Measurements from ENCODE around the gene BRSK1.

BRSK1 gene

GRCh38 chr19:55333870-55334269 lies 50.1 kb downstream of the BRSK1 start:
- WGBS (ENCODE audit: insufficient coverage, insufficient read length), result no CpG with 5 or more reads among the region's 11 CpGs

GRCh38 chr19:55336101-55336500 lies 52.3 kb downstream of the BRSK1 start:
- WGBS (ENCODE audit: insufficient coverage, insufficient read length), result no CpG with 5 or more reads among the region's 7 CpGs
- Histone ChIP-seq H3K4me3 (ENCODE audit: low read length) (no peak overlapping the region), H3K27me3 (ENCODE audit: control insufficient read depth, insufficient read depth, low read length) (no peaks in the 10 kb centered on the region), H3K9me3 (ENCODE audit: control insufficient read depth, insufficient read depth, low read length) (no peaks in the 10 kb centered on the region), H3K27ac (ENCODE audit: low read length) (no peak overlapping the region), H3K36me3 (ENCODE audit: control insufficient read depth, insufficient read depth, low read length) (no peaks in the 10 kb centered on the region), H3K4me1 (ENCODE audit: control insufficient read depth, insufficient read depth, low read length) (peaks cover 2% of the 10 kb centered on the region; the same call in 1 of the 2 replicates)
- DNase-seq (ENCODE audit: low read depth, low spot score), result no peak

More at GRCh38 chr19:55333870-55334269, 50.1 kb downstream of the BRSK1 start:
- Histone ChIP-seq H3K36me3 (ENCODE audit: control insufficient read depth, insufficient read depth, low read length) (no peaks in the 10 kb centered on the region), H3K4me3 (ENCODE audit: low read length) (no peak overlapping the region), H3K27ac (ENCODE audit: low read length) (no peak overlapping the region), H3K9me3 (ENCODE audit: control insufficient read depth, insufficient read depth, low read length) (no peaks in the 10 kb centered on the region), H3K4me1 (ENCODE audit: control insufficient read depth, insufficient read depth, low read length) (peaks cover 2% of the 10 kb centered on the region; the same call in 1 of the 2 replicates), H3K27me3 (ENCODE audit: control insufficient read depth, insufficient read depth, low read length) (no peaks in the 10 kb centered on the region)
- no peak for DNase-seq (ENCODE audit: low read depth, low spot score)

DNA sequence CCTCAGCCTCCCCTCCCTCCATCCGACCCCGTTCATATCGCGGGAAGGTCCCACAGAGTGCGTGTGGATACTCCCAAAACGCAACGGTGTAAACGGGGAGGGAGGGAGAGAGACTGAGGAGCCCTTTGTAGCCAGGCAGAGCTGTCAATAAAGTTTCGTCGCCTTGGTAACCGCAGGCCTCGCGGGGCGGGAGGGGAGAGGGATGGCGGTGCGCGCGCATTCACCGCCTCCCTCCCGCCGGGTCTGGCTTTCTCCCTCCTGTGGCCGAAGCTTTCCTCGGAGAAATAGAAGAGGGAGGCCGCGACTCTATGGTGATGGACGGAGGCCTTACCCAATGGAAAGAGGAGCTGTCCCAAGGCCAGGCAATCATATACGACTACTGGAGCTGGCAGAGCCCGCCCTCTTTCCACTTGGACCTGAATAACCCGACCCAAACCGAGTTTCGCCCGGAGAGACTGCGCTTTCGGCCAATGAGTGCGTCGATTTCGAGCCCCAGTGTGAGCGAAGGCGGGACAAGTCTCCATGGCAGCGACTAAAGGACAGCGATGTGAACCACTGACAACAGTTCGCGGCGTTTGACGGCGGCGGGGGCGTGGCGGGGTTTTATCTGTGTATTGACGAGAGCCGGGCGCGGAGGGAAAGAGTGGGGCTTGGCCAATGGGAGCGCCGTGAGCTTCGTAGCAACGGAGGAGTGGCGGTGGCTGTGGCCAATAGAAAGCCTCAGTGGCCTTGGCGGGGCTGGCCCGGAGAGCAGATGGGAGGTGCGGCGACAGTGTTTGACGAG lies 55.5 kb downstream of the BRSK1 start, which contains the start of gene KMT5C:
Gene KMT5C (plus strand): TSS at position 772 of the 784 bp plus-strand sequence. CDS start 2,061 bp downstream, outside the sequence.
- Histone ChIP-seq H3K27ac (ENCODE audit: low read length) (no peak within 1 kb of the TSS), H3K27me3 (ENCODE audit: control insufficient read depth, insufficient read depth, low read length) (no peaks in the 10 kb centered on the region), H3K9me3 (ENCODE audit: control insufficient read depth, insufficient read depth, low read length) (no peaks in the 10 kb centered on the region), H3K4me1 (ENCODE audit: control insufficient read depth, insufficient read depth, low read length) (peaks cover 2% of the 10 kb centered on the region), H3K4me3 (ENCODE audit: low read length) (peak within 1 kb of the TSS; percentile 64; the same call in 1 of the 2 replicates), H3K36me3 (ENCODE audit: control insufficient read depth, insufficient read depth, low read length) (peaks cover 8% of the 10 kb centered on the region)
- WGBS (ENCODE audit: insufficient coverage, insufficient read length), result no CpG with 5 or more reads among the region's 63 CpGs
- peak; percentile 100 for DNase-seq (ENCODE audit: low read depth, low spot score)

GRCh38 chr19:55339889-55340783 lies 56.3 kb downstream of the BRSK1 start:
- H3K27ac ChIP-seq (ENCODE audit: low read length), result no peak overlapping the region
- peak overlapping the region; percentile 64; the same call in 1 of the 2 replicates for H3K4me3 ChIP-seq (ENCODE audit: low read length)
- H3K36me3 ChIP-seq (ENCODE audit: control insufficient read depth, insufficient read depth, low read length), result peaks cover 8% of the 10 kb centered on the region
- DNase-seq (ENCODE audit: low read depth, low spot score), result no peak
- H3K4me1 ChIP-seq (ENCODE audit: control insufficient read depth, insufficient read depth, low read length), result peaks cover 2% of the 10 kb centered on the region
- H3K9me3 ChIP-seq (ENCODE audit: control insufficient read depth, insufficient read depth, low read length), result no peaks in the 10 kb centered on the region
- WGBS (ENCODE audit: insufficient coverage, insufficient read length), result no CpG with 5 or more reads among the region's 44 CpGs
- H3K27me3 ChIP-seq (ENCODE audit: control insufficient read depth, insufficient read depth, low read length), result no peaks in the 10 kb centered on the region

GRCh38 chr19:55340784-55341147 lies 57.0 kb downstream of the BRSK1 start:
- no peak for DNase-seq (ENCODE audit: low read depth, low spot score)
- H3K4me1 ChIP-seq (ENCODE audit: control insufficient read depth, insufficient read depth, low read length), result peaks cover 2% of the 10 kb centered on the region

GRCh38 chr19:55341171-55341588 lies 57.4 kb downstream of the BRSK1 start:
- Histone ChIP-seq H3K4me3 (ENCODE audit: low read length) (peak overlapping the region; percentile 64; the same call in 1 of the 2 replicates), H3K4me1 (ENCODE audit: control insufficient read depth, insufficient read depth, low read length) (peaks cover 2% of the 10 kb centered on the region), H3K27ac (ENCODE audit: low read length) (no peak overlapping the region), H3K9me3 (ENCODE audit: control insufficient read depth, insufficient read depth, low read length) (no peaks in the 10 kb centered on the region), H3K27me3 (ENCODE audit: control insufficient read depth, insufficient read depth, low read length) (no peaks in the 10 kb centered on the region), H3K36me3 (ENCODE audit: control insufficient read depth, insufficient read depth, low read length) (peaks cover 8% of the 10 kb centered on the region)
- DNase-seq (ENCODE audit: low read depth, low spot score), result no peak
- WGBS (ENCODE audit: insufficient coverage, insufficient read length), result no CpG with 5 or more reads among the region's 15 CpGs

More at GRCh38 chr19:55340784-55341147, 57.0 kb downstream of the BRSK1 start:
- Histone ChIP-seq H3K4me3 (ENCODE audit: low read length) (peak overlapping the region; percentile 64; the same call in 1 of the 2 replicates), H3K27ac (ENCODE audit: low read length) (no peak overlapping the region), H3K9me3 (ENCODE audit: control insufficient read depth, insufficient read depth, low read length) (no peaks in the 10 kb centered on the region), H3K36me3 (ENCODE audit: control insufficient read depth, insufficient read depth, low read length) (peaks cover 8% of the 10 kb centered on the region), H3K27me3 (ENCODE audit: control insufficient read depth, insufficient read depth, low read length) (no peaks in the 10 kb centered on the region)
- no CpG with 5 or more reads among the region's 24 CpGs for WGBS (ENCODE audit: insufficient coverage, insufficient read length)

- Histone ChIP-seq H3K27me3 (ENCODE audit: control insufficient read depth, insufficient read depth, low read length) (no peaks in the 10 kb centered on the region), H3K36me3 (ENCODE audit: control insufficient read depth, insufficient read depth, low read length) (peaks cover 9% of the 10 kb centered on the region), H3K4me1 (ENCODE audit: control insufficient read depth, insufficient read depth, low read length) (peaks cover 2% of the 10 kb centered on the region), H3K4me3 (ENCODE audit: low read length) (no peak overlapping the region; the same call in 1 of the 2 replicates), H3K27ac (ENCODE audit: low read length) (no peak overlapping the region), H3K9me3 (ENCODE audit: control insufficient read depth, insufficient read depth, low read length) (no peaks in the 10 kb centered on the region)
- no peak for DNase-seq (ENCODE audit: low read depth, low spot score)
- WGBS (ENCODE audit: insufficient coverage, insufficient read length), result no CpG with 5 or more reads among the region's 50 CpGs
These were observed 58.1 kb downstream of the BRSK1 start for GRCh38 chr19:55341595-55342531.

DNA sequence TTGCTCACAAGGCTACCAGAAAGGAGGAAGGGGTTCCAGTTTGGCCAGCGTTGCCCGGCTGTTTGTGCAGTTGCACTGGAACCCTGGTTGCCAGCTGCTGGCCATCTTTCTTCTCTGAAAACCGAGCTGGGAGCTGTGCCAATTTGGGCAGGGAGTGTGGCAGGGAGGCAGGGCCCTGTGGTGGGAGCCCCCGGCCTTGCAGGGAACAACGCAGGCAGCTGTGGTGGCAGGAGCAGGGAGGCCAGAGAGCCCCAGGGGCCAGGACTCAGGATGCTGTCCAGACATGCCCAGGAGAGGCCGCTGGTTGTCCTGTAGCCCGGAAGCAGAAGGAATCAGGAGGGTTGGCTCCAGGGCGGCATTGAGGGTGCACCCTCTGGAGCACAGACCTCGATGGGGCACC lies 60.6 kb downstream of the BRSK1 start:
- H3K4me3 ChIP-seq (ENCODE audit: low read length), result no peak overlapping the region
- H3K27me3 ChIP-seq (ENCODE audit: control insufficient read depth, insufficient read depth, low read length), result no peaks in the 10 kb centered on the region
- no peak overlapping the region for H3K27ac ChIP-seq (ENCODE audit: low read length)
- H3K36me3 ChIP-seq (ENCODE audit: control insufficient read depth, insufficient read depth, low read length), result peaks cover 15% of the 10 kb centered on the region
- peaks cover 12% of the 10 kb centered on the region for H3K4me1 ChIP-seq (ENCODE audit: control insufficient read depth, insufficient read depth, low read length)
- WGBS (ENCODE audit: insufficient coverage, insufficient read length), result no CpG with 5 or more reads among the region's 9 CpGs
- no peak for DNase-seq (ENCODE audit: low read depth, low spot score)
- no peaks in the 10 kb centered on the region for H3K9me3 ChIP-seq (ENCODE audit: control insufficient read depth, insufficient read depth, low read length)

- H3K4me3 ChIP-seq (ENCODE audit: low read length), result no peak overlapping the region
- no peaks in the 10 kb centered on the region for H3K9me3 ChIP-seq (ENCODE audit: control insufficient read depth, insufficient read depth, low read length)
- H3K27ac ChIP-seq (ENCODE audit: low read length), result no peak overlapping the region
- DNase-seq (ENCODE audit: low read depth, low spot score), result no peak
- no peaks in the 10 kb centered on the region for H3K27me3 ChIP-seq (ENCODE audit: control insufficient read depth, insufficient read depth, low read length)
- no CpG with 5 or more reads among the region's 22 CpGs for WGBS (ENCODE audit: insufficient coverage, insufficient read length)
- peaks cover 15% of the 10 kb centered on the region for H3K36me3 ChIP-seq (ENCODE audit: control insufficient read depth, insufficient read depth, low read length)
- H3K4me1 ChIP-seq (ENCODE audit: control insufficient read depth, insufficient read depth, low read length), result peaks cover 12% of the 10 kb centered on the region
These were observed 61.5 kb downstream of the BRSK1 start for GRCh38 chr19:55345101-55345817.

Data from iPS DF 6.9 (cell line).